Measurements from ENCODE around the gene NFYC.

GRCh38 chr1:40786171-40786994 is 94.9 kb downstream of the NFYC start:
- TF ChIP-seq EZH2 (IDR thresholded peaks at IDR 0.05; ENCODE audit: insufficient read depth, poor library complexity, severe bottlenecking) (no peak), EZH2phosphoT487 (IDR thresholded peaks at IDR 0.05; ENCODE audit: insufficient read depth, low read depth) (no peak)
